HG03095 (cell line): ENCODE data around the gene CBX8.

Experiments
- ATAC-seq: cut with Tn5 transposase; IDR thresholded peaks from one replicate; pipeline ENCODE4 v1.9.1; 2021; ENCODE audit warnings: moderate library complexity; ENCODE audit not compliant: unreplicated experiment

Gene CBX8

DNA sequence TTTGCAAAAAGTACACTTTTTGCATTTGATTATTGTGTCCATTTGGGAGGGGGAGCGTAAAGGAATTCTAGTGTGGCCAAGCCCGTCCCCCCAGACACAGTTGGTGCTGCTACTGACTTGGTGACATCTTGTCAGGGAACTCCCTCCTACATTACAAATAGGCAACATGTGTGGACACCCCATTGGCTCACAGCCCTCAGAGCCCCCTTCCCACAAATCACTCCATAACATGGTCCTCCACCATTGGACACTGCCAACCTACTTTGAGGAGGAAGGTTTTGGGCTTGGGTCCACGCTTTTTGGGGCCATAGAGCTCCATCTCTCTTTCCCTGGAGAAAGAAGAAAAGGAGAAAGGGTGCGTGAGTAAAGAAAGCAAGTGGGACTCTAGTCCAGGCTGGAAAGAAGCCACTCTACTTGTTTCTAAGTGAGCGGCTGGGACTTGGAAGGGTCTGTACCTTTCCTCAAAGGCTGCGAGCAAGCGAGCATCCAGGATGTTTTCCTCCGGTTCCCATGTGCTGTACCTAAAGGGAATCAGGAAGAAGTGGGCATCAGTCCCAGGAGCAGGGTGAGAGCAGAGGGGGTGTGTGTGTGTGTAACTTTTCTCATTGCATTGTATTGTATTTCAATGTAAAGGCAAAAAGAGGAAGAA lies 958 bp downstream of the CBX8 start:
- no peak for ATAC-seq

- no peak for ATAC-seq
These were observed 2.0 kb downstream of the CBX8 start for GRCh38 chr17:79794659-79795511.

DNA sequence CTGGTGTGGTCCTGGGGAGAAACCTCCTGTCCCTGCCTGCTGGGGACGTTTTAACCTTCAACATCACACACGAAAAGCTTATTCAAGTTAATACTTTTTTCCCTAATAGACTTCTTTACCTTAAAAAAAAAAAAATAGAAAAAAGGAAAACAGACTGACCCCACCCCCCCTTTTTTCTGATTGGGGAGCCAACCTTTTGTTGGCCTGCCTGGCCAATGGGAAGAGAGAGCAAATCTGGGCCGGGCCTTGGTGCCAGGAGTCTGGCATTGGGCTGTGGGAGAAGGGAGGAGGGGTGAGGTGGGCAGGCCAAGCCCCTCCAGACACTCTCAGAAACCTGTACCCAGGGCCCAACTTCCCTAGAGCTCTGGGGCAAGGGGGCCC lies 3.0 kb downstream of the CBX8 start:
- no peak for ATAC-seq

DNA sequence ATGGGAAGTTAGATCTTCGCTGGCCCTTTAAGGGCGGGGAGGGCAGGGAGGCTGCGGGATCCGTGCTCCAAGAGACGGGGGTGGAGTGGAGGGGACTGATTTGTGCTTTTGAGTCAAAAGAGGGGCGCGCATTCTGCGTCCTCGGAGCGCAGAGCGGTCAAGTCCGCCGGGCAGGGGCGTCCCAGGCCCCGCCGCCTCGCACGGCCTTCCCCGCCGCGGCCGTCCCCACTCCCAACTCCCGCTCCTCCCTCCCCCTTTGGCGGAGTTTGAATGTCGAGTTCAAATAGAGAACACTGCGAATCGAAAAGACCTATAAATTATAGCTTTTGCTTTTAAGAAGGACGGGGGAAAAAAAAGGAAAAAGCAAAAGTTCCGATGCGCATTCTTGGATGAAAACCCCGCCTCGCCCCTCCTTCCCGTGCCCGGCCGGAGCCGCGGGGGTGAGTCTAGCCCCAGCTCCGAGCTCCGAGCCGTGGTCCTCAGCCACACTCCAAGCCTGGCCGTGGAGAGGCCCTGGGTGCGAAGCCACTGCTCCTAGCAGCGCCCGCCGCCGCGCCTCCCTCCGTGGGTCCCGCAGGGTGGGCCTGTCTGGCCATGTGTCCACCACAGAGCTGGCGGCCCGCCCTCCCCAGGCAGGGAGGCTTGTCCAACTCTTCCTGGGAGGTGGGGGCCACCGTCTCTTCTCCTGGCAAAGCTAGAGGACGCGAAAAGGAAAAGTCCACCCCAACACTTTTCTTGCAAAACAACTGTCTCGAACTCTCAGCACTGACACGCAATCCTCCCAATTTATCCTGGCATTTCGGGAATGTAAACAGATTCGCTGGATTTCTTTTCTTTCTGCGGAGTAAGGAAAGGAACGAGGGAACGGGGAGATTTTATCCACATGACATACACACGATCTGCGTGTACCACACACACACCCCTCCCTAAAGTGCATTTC lies 3.6 kb downstream of the CBX8 start:
- ATAC-seq = no peak

DNA sequence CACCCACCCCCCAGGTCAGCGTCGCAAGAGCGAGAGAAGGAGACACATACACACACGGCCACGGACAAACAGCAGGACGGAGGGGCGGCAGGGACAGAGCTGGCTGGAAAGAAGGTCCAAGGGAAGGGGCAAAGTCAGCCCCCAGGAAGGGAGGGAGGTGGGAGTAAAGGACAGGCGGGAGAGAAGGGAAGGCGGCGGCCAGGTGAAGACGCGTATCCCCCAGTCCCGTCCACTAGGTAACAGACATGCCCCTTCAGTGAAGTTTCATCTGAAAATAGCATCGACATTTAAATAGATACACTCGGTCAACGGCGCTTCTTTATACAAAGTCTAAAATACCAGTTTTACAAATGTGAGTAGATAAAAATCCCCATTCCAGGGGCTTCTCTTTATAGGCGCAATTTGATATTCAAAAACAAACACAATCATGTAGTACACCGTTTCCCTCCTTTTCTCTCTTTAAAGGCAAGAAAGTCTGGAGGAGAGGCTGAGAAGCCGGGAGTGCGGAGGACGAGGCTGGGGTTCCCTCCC lies 4.5 kb downstream of the CBX8 start:
- no peak for ATAC-seq

DNA sequence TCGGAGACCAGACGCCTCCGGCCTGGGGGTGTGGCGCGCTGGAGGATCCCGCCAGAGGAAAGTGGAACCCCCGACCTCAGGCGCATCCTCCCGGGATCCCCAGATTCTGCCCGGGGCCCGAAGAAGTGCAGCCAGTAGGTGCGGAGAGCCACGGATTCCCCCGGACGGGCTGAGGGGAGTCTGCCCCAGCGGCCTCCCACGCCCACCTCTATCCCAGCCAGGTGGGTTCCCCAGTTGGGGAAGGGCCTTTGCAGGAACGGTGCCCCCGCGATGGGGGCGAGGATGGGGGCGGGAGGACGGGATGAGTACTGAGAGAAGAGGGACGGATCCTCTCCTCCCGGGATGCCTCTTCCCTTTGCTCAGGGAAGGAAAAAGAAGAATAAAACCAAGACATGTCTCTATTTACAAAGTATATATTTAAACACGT lies 5.1 kb downstream of the CBX8 start:
- ATAC-seq = no peak

- no peak for ATAC-seq
These were observed 5.8 kb downstream of the CBX8 start for GRCh38 chr17:79790805-79791734.

DNA sequence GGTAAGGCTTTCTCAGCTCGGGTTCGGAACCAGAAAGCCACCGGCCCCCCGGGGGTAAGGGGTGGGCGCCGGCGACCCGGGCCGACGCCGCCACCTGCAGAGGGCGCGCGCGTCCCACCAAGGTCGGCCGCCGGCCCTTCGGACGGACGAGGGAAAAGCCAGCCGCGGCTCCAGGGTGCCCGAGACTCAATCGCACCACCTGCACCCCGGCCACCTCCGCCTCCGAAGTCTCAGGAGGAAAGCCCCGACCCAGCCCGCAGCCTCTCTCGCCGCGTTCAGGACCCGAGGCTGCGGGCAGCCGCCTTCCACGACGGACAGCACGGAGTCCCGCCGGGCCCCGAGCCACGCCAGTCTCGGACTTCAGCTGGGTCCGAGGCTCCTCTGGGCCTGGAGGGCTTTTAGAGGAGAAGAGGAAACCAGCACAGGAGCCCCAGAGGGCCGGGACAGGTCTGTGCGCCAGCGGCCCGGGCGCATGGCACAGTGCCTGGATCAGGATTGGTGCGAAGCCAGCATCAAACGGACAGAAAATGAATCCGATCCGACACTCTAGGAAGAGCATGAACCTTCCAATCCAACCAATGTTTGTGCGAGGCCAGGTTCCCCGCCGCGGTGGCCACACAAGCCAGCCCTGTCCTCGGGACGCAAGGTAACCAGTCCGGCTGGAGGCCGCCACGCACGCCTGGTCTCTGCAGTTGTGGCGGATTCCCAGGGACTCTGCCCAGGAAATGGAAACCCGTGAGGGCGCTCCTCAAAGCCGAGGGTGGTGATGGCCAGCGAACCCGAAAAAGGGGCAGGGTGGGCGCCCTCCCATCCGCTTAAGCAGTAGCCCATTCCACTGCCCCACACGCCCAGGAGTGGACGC lies 6.7 kb downstream of the CBX8 start:
- no peak for ATAC-seq

- no peak for ATAC-seq
These were observed 7.6 kb downstream of the CBX8 start for GRCh38 chr17:79788989-79789942.

- no peak for ATAC-seq
These were observed 8.4 kb downstream of the CBX8 start for GRCh38 chr17:79788455-79788854.

DNA sequence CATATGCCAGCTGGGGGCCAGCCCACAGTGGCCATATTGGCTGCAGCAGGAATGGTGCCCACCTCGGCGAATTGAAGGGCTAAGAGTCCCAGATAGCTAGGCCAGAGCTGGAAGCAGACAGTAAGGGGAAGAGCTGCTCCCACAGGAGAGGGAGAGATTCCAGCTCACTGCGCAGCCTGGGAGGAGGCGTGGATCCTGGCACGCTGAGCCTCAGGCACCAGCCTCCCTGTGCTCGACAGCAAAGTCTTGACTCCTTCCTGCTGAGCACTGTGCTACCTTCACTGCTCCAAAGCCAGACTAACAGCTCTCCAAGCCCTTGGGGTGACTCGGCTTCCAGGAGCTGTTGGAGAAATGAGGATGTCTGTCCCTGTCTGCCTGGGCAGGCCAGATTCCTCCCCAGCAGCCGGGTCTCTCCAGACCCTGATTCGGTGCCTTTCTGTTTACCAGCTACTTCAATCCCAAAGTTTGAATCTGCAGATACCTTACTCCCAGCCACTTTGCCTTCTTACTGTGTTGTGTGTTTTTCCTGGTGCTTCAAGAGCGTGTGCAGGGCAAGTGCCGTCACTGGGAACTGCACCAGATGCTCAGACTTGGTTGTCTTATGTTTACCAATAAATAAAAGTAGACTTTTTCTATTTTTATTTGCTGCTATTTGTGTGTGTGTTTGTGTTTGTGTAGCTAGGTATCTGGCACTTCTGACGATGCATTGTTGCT lies 9.8 kb downstream of the CBX8 start:
- no peak for ATAC-seq

DNA sequence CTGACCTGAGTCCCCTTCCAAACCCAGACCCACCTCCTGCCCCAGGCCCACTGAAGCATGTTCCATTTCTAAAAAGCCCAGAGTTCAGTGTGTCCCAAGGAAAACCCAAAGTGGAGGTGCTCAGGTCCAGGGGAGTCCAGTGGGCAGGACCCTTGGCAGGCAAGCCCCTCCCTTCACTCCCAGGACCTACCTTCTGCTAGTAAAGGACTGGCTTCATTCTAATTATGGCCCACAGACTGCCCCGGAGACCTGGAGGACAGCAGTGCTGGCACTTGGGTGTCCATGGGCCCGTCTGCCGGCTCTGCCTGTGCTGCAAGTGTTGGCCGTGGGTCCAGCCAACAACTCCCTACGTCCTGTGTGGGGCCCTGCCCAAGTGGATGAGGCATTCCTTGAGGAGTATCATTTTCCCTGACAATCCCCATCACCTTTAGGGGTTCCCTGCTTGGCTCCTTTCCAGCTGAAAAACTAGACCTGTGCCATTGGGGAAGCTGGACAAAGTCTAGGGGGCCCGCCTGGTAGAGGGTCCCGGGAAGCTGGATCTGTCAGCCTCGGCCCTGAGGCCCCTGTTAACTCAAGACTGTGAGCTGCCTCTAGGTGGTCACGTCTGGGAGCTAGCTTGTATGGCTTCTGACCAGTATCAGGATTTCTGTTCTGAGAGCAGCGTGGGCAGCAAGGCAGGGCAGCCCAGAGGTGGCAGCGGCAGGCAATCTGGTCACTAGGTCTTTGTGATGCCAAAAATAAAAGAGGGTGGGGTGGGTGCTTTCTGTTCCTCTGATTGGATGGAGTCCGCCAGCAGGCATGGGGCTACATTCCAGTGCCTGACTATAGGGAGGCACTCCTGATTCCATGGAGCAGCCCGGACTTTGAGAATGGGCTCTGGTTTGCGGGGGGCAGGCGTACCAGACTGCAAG lies 10.7 kb downstream of the CBX8 start:
- ATAC-seq = no peak

DNA sequence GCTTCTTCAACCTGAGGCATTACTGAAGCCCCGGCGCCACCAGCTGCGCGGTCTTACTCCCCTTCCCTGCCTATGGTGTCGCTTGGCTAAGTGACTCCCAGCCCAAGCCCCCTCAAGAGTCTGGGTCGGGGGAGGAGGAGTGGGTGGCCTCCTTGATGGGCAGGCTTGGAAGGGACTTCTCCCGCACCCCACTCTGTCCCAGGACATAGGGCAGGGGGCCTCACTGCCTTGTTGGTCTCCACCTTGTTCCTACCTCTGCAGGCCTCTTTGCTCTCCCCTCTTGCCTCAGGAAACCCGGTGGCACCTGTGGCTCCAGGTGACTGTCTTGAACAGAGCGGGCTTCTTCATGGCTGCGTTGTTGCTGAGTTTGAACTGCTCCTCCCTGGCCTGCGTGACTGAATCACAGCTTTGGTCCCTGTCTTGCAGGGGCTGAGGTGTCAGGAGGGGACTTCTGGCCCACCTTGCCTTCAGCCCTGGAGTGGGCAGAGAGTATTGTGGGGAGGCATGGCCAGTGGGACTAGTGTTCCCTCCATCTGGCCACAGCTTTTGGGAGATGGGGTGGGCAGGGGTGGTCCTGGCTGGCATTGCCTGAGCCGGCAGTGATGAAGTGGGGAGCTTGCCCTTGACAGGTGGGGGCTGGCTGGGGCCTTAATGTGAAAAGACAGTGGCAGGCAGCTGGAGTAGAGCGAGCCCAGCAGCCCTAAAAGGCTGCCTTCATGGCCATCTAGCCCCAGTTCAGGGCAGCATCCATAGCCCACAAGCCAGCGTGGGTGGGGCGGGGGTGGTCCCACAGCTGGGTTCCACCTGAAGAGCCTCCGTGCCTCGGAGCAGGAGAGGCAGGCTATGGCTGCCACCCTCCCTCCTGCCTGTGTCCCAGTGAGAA lies 11.6 kb downstream of the CBX8 start:
- no peak for ATAC-seq

DNA sequence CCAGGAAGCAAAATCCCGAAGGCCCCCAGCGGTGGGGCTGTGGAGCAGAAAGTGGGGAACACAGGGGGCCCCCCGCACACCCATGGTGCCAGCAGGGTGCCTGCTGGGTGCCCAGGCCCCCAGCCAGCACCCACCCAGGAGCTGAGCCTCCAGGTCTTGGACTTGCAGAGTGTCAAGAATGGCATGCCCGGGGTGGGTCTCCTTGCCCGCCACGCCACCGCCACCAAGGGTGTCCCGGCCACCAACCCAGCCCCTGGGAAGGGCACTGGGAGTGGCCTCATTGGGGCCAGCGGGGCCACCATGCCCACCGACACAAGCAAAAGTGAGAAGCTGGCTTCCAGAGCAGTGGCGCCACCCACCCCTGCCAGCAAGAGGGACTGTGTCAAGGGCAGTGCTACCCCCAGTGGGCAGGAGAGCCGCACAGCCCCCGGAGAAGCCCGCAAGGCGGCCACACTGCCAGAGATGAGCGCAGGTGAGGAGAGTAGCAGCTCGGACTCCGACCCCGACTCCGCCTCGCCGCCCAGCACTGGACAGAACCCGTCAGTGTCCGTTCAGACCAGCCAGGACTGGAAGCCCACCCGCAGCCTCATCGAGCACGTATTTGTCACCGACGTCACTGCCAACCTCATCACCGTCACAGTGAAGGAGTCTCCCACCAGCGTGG lies 12.4 kb downstream of the CBX8 start:
- no peak for ATAC-seq

DNA sequence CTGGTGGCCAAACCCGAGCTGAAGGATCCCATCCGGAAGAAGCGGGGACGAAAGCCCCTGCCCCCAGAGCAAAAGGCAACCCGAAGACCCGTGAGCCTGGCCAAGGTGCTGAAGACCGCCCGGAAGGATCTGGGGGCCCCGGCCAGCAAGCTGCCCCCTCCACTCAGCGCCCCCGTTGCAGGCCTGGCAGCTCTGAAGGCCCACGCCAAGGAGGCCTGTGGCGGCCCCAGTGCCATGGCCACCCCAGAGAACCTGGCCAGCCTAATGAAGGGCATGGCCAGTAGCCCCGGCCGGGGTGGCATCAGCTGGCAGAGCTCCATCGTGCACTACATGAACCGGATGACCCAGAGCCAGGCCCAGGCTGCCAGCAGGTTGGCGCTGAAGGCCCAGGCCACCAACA lies 13.0 kb downstream of the CBX8 start:
- ATAC-seq = no peak
